Transverse colon (tissue), 4 donors: ENCODE data around the gene TMEM53. TPM values are rescaled to one million over a fixed set of nuclear protein-coding genes. Genes with fewer than 3 reads are reported as not detected.

ENCODE experiments used
- DNase-seq: peaks from one replicate; pipeline ENCODE4 v3.0.0-alpha.2; 2019
- H3K27ac ChIP-seq, 4 donors: fragments of 200-600 bp; sonication (generic); 2 replicates each; pipeline ENCODE4 v1.5.1; 2016 to 2018; ENCODE audit warnings: inconsistent platforms in 4 of 4
- H3K27me3 ChIP-seq: fragments of 200-600 bp; sonication (generic); 2 replicates; pipeline ENCODE4 v1.5.1; 2017; ENCODE audit warnings: inconsistent platforms
- H3K36me3 ChIP-seq, 4 donors: fragments of 200-600 bp; sonication (generic); 2 replicates each; pipeline ENCODE4 v1.5.1; 2017 to 2019; ENCODE audit warnings: inconsistent platforms in 4 of 4
- H3K4me1 ChIP-seq, 4 donors: fragments of 200-600 bp; sonication (generic); 2 replicates each; pipeline ENCODE4 v1.5.1; 2017 to 2020; ENCODE audit warnings: inconsistent platforms in 4 of 4
- H3K4me3 ChIP-seq, 4 donors: fragments of 200-600 bp; sonication (generic); 1 replicate in 1 of 4; 2 replicates in 3 of 4; pipeline versions ENCODE4 v1.5.1 to v1.6.1; 2017 to 2019; ENCODE audit warnings: inconsistent platforms in 4 of 4
- H3K9me3 ChIP-seq, 2 donors: fragments of 200-600 bp; sonication (generic); 2 replicates each; pipeline ENCODE4 v1.5.1; 2017 to 2019; ENCODE audit warnings: inconsistent platforms in 2 of 2
- CTCF ChIP-seq, 5 experiments: fragments of 200-600 bp in 3 of 5; fragments of 450-650 bp in 2 of 5; sonication (generic) in 3 of 5; IDR thresholded peaks; 1 replicate in 2 of 5; 2 replicates in 3 of 5; pipeline ENCODE4 v1.5.1; 2016 to 2017; ENCODE audit warnings: antibody characterized with exemption in 5 of 5, inconsistent platforms in 3 of 5, mild to moderate bottlenecking in 2 of 5, moderate library complexity in 1 of 5
- EP300 ChIP-seq: sonication (generic); formaldehyde crosslinking; IDR thresholded peaks from one replicate; pipeline ENCODE4 v1.6.1; 2017; ENCODE audit warnings: antibody characterized with exemption, low read depth
- POLR2A ChIP-seq: fragments of 450-650 bp; IDR thresholded peaks from one replicate; pipeline ENCODE4 v1.6.1; 2016; ENCODE audit warnings: antibody characterized with exemption, mild to moderate bottlenecking, moderate library complexity
- POLR2AphosphoS5 ChIP-seq, 3 donors: sonication (generic); formaldehyde crosslinking; IDR thresholded peaks; one replicate each; pipeline ENCODE4 v1.6.1; 2016; ENCODE audit warnings: antibody characterized with exemption in 3 of 3
- WGBS, 2 donors: methylation state at CpG; one replicate each; pipeline ENCODE4 v1.1.5; 2018; ENCODE audit warnings: low coverage in 1 of 2; 5-methylcytosine and 5-hydroxymethylcytosine counted together
- in situ Hi-C, 4 donors: fragments of 200-750 bp; cut with MboI; loops; one replicate each; pipeline versions ENCODE4 v1.15.0 to v1.15.1; 2017; ENCODE audit warnings: low sequenced_read_pairs in 3 of 4, low pct_ligation_motif_present in 1 of 4, low pct_unique_long_range_greater_than_20kb in 1 of 4
- intact Hi-C: fragments of 100-400 bp; cut with DNase I; formaldehyde crosslinking; loops from one replicate; pipeline ENCODE4 v1.15.1; 2023; ENCODE audit warnings: low total_unique reads
- total RNA-seq, 4 donors: library from RNA; depleted of rRNA; stranded (reverse); fragments of >200 nt; gene quantifications; one replicate each; pipeline ENCODE4 v1.1.0, GENCODE V29; 2016

The TMEM53 gene
- total RNA-seq, 4 donors from 2014 or later, result 14.2 to 40.8 (median 22.9) TPM

DNA sequence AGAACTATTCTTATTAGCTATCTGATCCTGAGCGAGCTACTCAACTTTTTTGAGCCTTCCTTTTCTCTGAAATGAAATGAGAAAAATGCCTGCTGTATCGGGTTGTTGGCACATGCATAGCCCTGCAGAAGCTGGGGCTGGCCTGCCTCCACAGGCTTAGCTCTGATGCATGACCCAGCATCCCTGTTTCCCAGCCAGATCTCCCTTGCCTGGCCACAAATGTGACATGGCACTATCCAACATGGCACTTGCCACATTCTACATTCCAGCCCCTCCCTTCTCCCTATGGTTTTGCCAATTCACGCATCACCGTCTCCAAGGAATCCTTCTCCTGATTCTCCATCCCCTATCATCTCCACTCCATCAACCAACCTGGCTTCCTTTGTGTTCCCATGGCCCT is 42.9 kb upstream of the TMEM53 start:
- H3K27ac ChIP-seq, result no peak overlapping the region
- no peak for TF ChIP-seq POLR2A
- no peak for TF ChIP-seq EP300
- no peak for TF ChIP-seq POLR2AphosphoS5 (IDR thresholded peaks at IDR 0.05)
- no peak for TF ChIP-seq CTCF (IDR thresholded peaks at IDR 0.05)
- peaks cover 0 to 13% (median 2%) of the 10 kb centered on the region in 4 donors for H3K4me1 ChIP-seq
- WGBS, 2 donors, result 88% methylated on average over 4 of the region's 4 CpGs; no CpG with 5 or more reads in 1 of the 2 donors
- in situ Hi-C loops, result no loop called here
- no peaks in the 10 kb centered on the region for H3K9me3 ChIP-seq
- no peak for DNase-seq
- no peaks in the 10 kb centered on the region for H3K27me3 ChIP-seq
- intact Hi-C loops, result no loop called here
- H3K36me3 ChIP-seq, result no peaks in the 10 kb centered on the region
- H3K4me3 ChIP-seq, result no peak overlapping the region

- in situ Hi-C loops (no loop called here), intact Hi-C loops (no loop called here)
- Histone ChIP-seq H3K27me3 (no peaks in the 10 kb centered on the region), H3K36me3 (no peaks in the 10 kb centered on the region), H3K4me3 (no peak overlapping the region), H3K27ac (no peak overlapping the region), H3K9me3 (no peaks in the 10 kb centered on the region), H3K4me1 (peaks cover 0 to 11% (median 2%) of the 10 kb centered on the region in 4 donors)
- 11% methylated on average over 9 of the region's 9 CpGs; no CpG with 5 or more reads in 1 of the 2 donors for WGBS, 2 donors
- TF ChIP-seq POLR2AphosphoS5 (IDR thresholded peaks at IDR 0.05), result no peak
- no peak for TF ChIP-seq EP300
- peak; percentile 79 to 95 (median 90) for TF ChIP-seq CTCF (IDR thresholded peaks at IDR 0.05)
- DNase-seq, result peak; percentile 75
Measured at GRCh38 chr1:44714944-44715571, 40.8 kb upstream of the TMEM53 start.

DNA sequence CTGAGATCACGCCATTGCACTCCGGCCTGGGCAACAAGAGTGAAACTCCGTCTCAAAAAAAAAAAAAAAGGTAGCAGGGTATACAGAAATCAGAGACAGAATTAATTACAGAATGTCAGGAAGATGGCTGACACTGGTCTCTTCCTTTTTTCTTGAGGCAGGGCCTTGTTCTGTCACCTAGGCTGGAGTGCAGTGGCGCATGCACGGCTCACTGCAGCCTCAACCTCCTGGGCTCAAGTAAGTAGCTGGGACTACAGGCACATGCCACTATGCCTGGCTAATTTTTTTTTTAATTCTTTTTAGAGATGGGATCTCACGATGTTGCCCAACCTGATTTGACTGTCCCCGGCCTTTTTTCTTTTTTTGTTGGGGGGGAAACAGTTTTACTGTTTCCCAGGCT is 40.3 kb upstream of the TMEM53 start:
- H3K27me3 ChIP-seq, result no peaks in the 10 kb centered on the region
- H3K36me3 ChIP-seq, result no peaks in the 10 kb centered on the region
- in situ Hi-C loops, result no loop called here
- H3K4me1 ChIP-seq, result peaks cover 0 to 11% (median 2%) of the 10 kb centered on the region in 4 donors
- no peak overlapping the region for H3K4me3 ChIP-seq
- TF ChIP-seq EP300 (no peak), POLR2A (no peak), POLR2AphosphoS5 (IDR thresholded peaks at IDR 0.05) (no peak)
- 77 to 85% methylated on average over 4 to 7 of the region's 7 CpGs for WGBS, 2 donors
- intact Hi-C loops, result no loop called here
- DNase-seq, result no peak
- H3K27ac ChIP-seq, result no peak overlapping the region
- no peaks in the 10 kb centered on the region for H3K9me3 ChIP-seq

DNA sequence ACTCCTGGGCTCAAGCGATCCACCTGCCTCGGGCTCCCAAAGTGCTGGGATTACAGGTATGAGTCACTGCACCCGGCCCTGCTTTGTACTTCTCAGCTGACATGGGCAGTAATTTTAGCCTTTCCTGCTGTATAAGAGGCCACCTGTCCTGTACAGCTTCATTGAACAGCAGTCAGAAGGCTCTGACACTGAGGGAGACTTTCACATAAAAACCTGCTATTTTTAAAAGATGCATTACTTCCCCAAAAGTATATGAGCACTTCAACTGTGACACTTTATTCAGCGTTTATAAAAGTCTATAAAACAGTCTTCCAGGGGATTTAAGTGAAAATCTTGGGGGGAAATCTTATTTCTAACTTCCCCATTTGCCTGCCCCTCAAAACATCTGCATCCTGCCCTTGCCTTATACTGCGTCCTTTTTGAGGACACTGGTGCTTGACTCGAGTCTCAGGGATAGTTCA is 39.1 kb upstream of the TMEM53 start:
- Histone ChIP-seq H3K4me1 (peaks cover 0 to 13% (median 2%) of the 10 kb centered on the region in 4 donors), H3K27ac (no peak overlapping the region), H3K27me3 (no peaks in the 10 kb centered on the region), H3K36me3 (no peaks in the 10 kb centered on the region), H3K9me3 (no peaks in the 10 kb centered on the region), H3K4me3 (no peak overlapping the region)
- no peak for DNase-seq
- no peak for TF ChIP-seq POLR2AphosphoS5 (IDR thresholded peaks at IDR 0.05)
- no peak for TF ChIP-seq EP300
- no peak for TF ChIP-seq CTCF (IDR thresholded peaks at IDR 0.05)
- TF ChIP-seq POLR2A, result no peak
- in situ Hi-C loops (no loop called here), intact Hi-C loops (no loop called here)
- WGBS, 2 donors, result 23 to 31% methylated on average over 3 to 6 of the region's 6 CpGs
